Measurements from ENCODE around the gene ZC3H12D.

The ZC3H12D gene

DNA sequence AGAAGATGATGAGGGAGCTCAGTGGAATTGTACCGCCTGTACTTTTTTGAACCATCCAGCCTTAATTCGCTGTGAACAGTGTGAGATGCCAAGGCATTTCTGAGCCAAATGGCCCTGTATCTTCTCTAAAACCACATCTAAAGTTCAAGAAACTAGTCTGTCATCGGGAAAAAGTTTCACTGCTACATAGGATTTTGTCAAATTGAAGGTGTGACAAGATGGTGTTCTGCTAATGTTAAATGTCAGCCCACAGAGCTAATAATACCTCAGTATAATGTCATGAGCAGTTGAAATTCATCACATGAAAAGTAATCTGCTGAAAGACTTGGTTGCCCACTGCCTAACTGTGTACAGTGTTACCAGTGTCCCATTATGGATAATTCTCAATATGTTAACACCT lies 75.2 kb downstream of the ZC3H12D start:
- no peak for DNase-seq

DNA sequence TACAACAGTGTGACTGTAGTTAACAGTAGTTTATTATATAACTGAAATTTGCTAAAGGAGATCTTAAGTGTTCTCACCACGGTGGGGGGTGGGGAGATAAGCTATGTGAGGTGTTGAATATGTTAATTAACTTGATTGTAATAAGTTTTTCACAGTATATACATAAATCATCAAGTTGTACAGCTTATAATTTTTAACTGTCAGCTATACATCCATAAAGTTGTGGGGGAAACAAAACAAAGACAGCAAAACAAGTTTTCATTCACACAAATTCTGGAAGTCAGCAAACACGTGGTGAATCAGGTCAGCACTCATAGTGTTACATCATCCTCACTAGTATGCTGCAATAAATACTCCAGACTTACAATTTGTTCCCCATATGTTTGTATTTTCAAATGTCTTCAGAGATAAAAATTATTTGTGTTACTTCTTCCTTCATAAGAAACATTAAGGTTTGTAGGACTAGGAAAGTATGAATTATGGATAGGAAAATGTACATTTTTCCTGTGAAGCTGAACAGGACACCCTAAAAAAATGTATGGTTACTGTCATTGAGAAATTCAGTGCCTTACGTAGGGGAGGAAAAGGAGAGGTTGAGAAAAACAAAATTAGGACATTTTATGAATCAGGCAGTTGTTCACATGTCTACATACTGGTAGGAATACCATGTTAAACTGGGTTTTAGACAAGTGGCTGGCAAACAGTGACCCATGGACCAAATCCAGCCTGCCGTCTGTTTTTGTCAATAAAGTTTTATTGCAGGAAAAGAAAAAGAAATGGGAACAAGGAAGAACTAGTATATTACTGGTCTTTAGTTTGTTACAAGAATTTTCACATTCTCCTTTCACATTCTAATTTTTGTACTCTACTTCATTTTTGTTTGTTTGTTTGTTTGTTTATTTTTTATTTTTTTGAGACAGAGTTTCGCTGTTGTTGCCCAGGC lies 78.7 kb downstream of the ZC3H12D start:
- peak; percentile 62 to 87 (median 86) for DNase-seq

DNA sequence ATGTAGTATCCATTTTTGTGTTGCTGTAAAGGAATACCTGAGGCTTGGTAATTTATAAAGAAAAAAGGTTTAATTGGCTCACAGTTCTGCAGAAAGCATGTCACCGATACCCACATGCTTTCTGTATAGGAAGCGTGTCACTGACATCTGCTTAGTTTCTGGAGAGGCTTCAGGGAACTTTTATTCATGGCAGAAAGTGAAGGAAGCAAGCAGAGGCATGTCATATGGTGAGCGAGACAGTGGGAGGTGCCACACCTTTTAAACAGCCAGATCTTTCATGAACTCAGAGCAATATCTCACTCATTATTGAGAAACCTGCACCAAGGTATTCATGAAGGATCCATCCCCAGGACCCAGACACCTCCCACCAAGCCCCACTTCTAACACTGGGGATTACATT lies 81.3 kb downstream of the ZC3H12D start:
- no peak for DNase-seq

DNA sequence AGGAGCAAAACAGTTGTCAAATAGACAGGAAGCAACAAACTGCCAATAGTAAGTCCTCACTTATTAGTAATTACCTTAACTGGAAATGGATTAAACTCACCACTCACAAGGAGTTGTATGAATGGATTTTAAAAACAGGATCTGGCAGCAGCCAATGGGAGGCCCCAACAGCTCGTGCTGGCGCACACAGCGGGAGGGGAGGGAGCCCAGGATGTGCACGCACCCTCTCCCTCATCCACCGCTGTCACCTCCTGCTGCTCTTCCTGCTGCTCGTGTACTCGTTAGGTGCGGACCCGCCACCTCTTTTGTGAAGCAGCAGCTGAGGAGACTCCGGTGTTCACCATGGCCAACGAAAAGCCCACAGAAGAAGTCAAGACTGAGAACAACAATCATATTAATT lies 84.8 kb downstream of the ZC3H12D start, which contains the start of gene SUMO4:
Gene SUMO4, plus strand, starts transcription at position 213 of the 400 bp plus-strand sequence. Its CDS starts 130 bp downstream, at position 343.
- no peak for DNase-seq

DNA sequence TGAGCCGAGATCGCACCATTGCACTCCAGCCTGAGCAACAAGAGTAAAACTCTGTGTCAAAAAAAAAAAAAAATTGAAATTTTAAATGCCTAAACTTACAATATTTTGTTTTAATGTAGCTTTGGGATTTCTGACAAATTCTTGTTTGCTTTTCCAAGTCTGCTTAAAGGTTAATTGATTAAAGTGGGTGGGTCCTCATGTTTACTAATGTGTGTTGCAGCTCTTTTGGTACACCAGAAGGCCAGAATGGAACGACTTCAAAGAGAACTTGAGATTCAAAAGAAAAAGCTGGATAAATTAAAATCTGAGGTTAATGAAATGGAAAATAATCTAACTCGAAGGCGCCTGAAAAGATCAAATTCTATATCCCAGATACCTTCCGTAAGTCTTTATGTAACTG lies 87.4 kb downstream of the ZC3H12D start:
- DNase-seq = no peak
